ENCODE measurements around the gene DENND1C.
A peak's percentile ranks its signal among the peaks of the same experiment; 100 is the strongest.

Gene DENND1C, protein sequence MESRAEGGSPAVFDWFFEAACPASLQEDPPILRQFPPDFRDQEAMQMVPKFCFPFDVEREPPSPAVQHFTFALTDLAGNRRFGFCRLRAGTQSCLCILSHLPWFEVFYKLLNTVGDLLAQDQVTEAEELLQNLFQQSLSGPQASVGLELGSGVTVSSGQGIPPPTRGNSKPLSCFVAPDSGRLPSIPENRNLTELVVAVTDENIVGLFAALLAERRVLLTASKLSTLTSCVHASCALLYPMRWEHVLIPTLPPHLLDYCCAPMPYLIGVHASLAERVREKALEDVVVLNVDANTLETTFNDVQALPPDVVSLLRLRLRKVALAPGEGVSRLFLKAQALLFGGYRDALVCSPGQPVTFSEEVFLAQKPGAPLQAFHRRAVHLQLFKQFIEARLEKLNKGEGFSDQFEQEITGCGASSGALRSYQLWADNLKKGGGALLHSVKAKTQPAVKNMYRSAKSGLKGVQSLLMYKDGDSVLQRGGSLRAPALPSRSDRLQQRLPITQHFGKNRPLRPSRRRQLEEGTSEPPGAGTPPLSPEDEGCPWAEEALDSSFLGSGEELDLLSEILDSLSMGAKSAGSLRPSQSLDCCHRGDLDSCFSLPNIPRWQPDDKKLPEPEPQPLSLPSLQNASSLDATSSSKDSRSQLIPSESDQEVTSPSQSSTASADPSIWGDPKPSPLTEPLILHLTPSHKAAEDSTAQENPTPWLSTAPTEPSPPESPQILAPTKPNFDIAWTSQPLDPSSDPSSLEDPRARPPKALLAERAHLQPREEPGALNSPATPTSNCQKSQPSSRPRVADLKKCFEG

DNA sequence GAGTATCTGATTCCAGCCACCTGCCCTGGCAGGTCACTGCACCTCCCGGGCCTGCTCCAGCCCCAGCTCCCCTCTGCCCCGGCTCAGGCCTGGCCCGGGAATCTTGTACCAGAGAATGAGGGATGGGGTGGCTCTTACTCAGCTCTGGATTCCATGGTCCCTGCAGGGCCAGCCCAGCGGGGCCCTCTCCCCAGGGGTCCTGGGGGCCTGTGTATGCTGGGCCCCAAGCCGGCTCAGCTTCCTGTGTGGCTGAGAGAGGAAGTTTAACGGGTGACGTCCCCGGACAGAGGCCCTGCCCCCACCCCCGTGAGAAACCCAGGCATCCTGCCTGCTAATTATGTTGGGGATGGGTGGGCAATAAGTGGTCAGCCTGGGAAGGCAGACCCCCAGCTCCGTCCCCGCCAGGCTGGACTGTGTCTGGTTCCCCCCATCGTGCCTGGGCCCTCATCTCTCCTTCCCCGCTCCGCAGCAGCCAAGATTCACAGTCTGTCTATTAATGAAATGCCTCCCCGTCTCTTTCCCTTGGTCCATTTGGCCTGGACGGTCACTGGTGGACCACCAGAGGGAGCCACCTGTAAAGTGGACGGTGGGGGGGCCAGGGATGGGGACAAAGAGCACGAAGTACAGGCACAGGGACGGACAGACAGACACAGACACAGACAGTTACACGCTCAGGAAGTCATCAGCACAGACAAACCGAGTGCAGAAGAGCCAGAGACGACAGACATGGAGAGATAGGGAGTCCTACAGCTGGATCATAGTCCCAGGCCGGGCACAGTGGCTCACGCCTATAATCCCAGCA is at the start of gene DENND1C:
TSS of gene DENND1C (minus strand) at position 247 of the 802 bp plus-strand sequence. CDS start at position 155, 92 bp downstream.
- no peak for DNase-seq (ENCODE audit: low read depth)

DNA sequence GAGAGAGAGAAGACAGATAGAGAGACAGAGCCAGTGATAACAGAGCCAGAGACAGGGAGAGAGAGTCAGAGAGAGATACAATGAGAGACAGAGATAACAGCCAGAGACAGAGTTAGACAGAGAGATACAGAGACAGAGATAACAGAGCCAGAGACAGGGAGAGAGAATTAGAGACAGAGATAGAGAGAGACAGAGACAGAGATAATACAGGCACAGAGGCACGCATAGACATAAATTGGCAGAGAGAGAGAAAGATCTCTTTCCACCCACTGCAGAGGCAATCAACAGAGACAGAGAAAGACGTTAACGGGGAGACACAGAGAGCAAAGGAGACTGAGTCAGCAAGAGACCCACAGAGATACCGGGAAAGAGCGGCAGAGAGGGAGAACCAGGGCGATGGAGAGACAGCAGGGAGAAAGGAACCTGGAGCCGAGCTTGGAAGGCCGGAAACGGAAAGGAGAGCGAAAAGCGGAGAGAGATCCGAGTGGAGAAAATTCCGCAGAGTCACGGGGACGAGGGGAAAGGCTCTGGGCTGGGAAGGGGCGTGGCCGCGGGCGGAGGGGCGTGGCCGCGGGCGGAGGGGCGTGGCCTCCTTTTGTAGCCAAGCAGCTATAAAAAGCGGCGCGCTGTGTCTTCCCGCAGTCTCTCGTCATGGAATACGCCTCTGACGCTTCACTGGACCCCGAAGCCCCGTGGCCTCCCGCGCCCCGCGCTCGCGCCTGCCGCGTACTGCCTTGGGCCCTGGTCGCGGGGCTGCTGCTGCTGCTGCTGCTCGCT is 49.0 kb upstream of the DENND1C start, which contains the start of gene TNFSF9:
TSS of gene TNFSF9 (plus strand) at position 641 of the 777 bp plus-strand sequence. CDS start at position 652, 11 bp downstream.
- peak; percentile 61 for DNase-seq (ENCODE audit: low read depth)

DNA sequence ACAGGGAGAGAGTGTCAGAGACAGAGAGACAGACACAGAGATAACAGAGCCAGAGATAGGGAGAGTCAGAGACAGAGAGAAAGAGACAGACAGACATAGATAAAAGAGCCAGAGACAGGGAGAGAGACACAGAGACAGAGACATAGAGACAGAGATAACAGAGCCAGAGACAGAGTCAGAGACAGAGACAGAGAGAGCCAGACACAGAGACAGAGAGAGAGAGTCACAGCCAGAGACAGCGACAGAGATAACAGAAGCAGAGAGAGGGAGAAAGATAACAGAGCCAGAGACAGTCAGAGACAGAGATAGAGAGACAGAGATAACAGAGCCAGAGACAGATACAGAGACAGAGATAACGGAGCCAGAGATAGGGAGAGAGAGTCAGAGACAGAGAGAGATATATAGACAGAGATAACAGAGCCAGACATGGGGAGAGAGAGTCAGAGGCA is 48.4 kb upstream of the DENND1C start:
- no peak for DNase-seq (ENCODE audit: low read depth)

DNA sequence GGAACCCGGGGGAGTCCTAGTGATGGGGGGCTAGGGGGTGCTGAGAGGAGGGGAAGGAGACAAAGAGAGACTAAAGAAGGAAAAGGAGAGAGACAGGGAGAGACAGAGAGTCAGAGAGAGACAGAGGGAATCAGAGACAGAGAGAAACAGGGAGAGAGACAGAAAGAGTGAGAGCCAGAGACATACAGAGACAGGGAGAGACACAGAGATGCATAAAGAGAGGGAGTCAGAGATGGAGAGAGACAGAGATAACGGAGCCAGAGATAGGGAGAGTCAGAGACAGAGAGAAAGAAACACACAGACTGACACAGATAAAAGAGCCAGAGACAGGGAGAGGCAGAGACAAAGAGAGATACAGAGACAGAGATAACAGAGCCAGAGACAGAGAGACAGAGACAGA is 47.8 kb upstream of the DENND1C start:
- DNase-seq (ENCODE audit: low read depth): no peak

DNA sequence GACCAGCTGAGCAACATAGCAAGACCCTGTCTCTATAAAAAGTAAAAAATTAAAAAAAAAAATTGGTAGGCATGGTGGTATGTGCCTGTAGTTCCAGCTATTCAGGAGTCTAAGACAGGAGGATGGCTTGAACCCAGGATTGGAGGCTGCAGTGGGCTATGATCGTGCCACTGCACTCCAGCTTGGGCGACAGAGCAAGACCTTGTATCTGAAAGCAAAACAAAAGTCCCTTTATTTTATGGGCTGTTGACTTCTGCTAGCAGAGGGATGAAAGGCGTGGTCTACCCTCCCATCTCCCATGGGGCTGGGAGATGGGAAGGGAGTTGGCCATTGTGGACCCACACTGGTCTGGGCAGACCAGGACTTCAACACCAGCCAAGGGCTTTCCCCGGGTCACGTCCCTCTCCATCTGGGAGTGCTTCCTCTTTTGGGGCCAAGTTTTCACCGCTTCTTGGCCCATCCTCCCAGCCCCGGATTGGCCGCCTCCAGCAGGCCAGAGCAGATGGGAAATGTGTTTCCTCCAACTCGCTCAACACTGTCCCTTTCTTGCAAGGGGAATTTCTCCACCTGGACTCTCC is 47.0 kb upstream of the DENND1C start:
- DNase-seq (ENCODE audit: low read depth): no peak

DNA sequence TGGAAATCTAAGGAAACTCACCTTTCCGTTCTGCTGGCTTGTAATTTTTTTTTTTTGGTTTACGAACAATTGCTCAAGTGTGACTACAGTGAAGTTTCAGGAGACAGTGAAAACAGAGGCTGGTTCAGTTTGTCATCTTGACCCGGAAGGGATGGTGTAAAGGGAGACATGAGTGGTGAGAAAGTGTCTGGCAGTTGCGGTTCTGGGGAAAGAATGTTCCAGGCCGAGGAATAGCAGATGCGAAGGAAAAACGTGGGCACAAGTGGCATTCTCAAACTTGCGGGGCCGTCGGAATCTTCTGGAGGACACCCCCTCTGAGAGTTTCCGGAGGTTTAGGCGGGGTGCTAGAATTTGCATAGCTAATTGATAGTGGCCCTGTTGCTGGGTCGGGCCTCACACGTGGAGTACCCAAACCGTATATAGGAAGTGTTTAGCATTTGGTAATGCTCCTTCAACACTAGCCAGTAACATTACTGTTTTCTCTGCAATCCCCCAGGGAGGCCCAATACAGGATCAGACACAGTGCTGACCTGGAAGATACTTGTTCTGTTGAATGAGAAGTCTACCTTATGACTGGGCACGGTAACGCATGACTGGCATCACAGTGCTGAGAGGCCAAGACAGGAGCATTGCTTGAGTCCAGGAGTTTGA is 46.4 kb upstream of the DENND1C start:
- no peak for DNase-seq (ENCODE audit: low read depth)

DNA sequence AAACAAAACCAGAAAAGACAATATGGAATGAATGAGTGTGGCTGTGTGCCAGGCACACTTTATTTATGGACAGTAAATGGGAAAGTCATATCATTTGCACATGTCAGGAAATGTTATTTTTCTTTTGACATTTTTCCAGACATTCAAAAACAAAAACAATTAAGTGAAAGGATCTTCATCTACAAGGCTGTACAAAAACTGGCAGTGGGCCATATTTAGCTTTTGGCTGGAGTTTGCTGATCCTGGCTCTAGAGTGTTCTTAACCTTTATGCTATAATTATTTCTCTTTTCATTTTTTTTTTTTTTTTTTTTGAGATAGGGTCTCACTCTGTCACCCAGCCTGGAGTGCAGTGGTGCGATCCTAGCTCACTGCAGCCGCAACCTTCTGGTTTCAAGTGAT is 42.7 kb upstream of the DENND1C start:
- no peak for DNase-seq (ENCODE audit: low read depth)

DNA sequence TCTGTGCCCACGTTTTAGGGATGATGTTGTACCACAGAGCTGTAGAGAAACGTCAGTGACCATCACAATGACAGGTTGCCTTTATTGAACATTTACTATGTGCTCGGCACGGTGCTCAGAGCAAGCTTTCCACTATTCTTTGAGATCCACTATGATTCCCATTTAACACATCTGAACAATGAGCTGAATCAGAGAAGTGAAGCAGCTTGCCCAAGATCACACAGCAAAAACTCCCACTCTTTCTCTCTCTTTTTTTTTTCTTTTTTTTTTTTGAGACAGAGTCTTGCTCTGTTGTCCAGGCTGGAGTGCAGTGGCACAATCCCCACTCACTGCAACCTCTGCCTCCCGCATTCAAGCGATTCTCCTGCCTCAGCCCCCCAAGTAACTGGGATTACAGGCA is 41.1 kb upstream of the DENND1C start:
- DNase-seq (ENCODE audit: low read depth): no peak

DNA sequence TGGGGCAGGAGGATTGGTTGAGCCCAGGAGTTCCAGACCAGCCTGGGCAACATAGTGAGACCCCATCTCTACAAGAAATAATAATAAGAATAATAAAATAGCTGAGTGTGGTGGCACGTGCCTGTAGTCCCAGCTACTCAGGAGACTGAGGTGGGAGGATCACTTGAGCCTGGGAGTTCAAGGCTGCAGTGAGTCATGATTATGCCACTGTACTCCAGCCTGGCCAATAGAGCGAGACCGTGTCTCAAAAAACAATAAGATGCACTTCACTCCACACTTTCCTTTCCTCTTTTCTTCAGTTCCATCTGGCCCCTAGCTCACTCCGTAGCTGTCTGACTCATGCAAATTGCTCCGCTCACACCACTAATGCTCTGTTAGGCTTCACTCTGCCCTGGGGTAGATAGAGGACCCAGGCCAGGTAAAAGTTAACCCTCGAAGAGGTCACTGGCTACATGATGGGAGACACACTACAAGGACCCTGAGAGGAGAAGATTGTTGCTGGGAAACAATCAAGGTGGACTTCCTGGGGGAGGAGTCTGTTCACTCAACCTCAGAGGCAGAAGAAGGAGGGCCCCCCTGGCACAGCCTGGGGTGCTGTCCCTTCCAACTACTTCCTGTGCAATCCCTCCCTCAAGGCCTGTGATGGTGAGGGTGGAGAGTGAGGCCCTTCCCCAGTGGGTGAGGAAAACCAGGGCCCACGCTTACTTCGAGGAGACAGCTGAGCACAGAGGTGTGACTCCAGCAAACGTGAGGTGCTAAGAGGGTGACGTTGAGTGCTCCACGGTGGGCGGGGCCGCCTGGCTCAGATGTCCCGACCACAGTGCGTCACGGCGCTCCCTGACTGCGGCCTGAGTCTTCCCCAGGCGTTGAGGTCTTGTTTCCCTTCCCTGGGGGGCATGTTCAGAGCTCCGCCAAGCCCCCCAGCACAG is 40.4 kb upstream of the DENND1C start:
- no peak for DNase-seq (ENCODE audit: low read depth)

DNA sequence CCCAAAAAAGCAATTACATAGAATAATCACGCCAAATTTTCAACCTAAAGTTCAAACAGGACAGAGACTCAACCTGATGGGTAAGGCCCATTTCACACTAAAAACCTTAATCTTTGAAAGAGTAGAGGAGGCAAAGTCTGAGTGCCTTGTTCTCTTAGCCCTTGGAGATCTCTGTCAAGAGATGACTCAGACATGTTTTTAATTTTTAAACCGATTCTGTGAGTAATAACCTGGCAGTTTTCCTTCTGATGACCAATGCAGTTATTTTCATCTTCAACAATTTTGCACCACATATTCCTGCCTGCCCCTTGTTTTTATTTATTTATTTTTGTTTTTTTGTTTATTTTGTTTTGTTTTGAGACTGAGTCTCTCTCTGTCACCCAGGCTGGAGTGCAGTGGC is 37.7 kb upstream of the DENND1C start:
- peak; percentile 64 for DNase-seq (ENCODE audit: low read depth)

DNA sequence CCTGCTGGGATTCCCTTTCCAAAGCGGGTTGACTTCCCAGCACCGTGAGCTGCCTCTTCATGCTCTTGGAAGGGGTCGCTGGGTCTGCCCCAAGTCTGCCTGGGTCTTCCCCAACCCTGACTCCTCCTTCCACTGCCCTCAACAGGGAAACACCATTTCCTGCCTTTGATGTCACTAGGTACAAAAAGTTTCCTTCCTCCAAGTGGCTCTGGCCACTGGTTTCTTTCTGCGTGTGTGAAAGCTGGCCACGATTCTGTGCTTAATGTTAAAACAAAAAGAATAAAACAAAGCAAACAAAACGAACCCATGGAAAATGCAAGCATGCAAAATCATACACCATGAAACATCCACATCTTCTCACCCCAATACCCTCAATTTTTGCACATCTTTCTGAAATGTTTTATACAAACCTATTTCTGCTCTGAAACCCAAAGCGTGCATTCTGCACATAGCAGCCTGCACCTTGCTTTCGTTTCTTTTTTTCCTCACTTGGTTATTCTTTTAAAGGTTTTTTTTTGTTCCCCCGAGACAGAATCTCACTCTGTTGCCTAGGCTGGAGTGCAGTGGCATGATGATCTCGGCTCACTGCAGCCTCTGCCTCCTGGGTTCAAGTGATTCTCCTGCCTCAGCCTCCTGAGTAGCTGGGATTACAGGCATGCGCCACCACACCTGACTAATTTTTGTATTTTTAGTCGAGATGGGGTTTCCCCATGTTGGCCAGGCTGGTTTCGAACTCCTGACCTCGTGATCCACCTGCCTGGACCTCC is 36.7 kb upstream of the DENND1C start:
- DNase-seq (ENCODE audit: low read depth): no peak

DNA sequence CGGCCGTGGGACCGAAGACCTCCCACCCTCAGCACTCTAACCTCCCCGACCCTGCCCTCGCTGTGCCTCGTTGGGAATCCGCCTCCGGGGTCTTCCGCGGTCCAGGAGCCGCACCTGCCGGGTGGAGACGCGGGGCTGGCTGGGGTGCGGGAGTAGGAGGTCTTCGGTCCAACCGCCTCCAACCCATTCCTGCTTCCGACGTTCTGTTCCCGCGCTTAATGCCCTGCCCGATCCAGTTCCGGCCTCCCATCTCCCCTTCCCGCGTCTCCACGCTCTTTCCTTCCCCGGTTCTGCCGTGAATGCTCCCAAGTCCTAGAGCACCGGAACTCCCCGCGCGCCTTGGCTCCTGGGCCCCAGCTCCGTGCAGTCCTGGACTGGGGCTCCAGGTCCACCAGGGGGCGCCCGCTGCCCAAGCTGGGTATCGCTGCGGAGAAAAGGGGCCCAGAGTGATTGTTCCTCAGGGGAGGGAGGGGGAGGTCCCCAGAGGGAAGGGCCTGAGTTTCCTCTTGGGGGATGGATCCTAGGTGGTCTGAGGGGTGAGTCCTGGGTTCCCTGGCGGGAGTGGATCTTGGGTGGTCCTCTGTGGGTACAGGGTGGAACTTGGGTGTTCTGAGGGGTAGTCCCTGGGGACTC is 35.2 kb upstream of the DENND1C start:
- DNase-seq (ENCODE audit: low read depth): peak; percentile 59

DNA sequence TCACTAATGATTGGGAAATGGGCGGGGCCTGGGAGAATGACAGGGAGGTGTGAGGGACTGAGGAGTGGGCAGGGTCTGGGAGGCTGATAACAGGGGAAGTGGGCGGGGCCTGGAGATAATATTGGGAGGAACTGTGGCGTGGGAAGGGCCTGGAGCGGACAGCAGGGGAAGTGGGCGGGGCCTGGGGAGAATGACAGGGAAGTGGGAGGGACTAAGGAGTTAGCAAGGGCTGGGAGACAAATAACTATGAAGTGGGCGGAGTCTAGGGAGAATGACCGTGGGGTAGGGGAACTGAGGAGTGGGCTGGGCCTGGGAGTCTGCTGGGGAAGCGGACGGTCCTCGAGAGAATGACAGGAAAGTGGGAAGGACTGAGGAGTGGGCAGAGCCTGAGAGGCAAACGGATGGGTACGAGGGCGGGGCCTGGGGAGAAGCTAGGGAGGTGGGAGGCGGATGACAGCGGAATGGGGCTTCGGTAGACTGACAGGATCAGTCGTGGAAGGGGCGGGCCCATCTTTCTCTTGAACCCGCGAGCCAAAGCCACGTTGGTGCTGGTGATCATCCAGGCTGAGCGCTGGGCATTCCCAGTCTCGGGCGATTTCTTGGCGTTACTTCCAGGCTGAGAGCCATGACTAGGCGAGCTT is 34.6 kb upstream of the DENND1C start:
- peak; percentile 72 for DNase-seq (ENCODE audit: low read depth)

DNA sequence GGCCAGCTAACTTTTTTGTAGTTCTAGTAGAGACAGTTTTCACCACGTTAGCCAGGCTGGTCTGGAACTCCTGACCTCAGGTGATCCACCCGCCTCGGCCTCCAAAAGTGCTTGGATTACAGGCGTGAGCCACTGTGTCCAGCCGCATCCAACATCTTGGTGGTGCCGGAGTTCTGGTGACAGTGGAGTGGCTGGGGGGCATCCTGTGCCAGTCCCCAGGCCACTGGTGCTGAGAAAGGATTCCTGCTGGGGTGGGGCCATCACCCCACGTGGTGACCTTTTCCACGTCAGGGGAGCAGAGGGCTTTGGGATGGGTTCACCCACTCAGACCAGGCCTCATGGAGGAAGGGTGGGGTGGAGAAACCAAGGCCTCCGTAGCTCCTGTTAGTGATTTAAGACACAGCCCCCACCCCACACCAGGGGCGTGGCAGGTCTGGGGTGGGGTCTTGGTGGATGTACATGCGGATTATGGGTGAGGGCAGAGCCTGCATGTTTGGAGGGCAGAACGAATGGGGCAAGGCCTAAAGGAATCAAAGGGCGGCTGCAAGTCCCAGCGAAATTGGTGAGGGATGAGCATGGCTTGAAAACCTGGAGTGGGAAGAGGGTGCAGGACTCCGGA is 33.4 kb upstream of the DENND1C start:
- DNase-seq (ENCODE audit: low read depth): no peak

DNA sequence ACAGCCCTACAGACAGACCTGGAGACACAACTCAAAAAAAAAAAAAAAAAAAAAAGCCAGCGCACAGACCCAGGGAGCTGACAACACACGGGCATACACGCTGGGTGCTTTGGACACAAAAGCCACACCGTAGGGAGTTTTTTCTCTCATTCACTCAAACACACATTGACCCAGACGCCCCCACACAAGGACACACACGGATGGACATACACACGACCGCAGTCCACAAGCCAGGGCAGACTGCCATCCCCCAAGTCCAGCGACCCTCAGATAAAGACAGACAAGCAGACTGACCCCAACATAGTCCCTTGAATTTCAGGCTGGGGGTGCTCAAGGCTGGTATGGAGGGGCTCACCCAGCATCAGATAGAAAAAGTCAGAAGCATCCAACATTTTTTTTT is 32.5 kb upstream of the DENND1C start:
- DNase-seq (ENCODE audit: low read depth): no peak

DNA sequence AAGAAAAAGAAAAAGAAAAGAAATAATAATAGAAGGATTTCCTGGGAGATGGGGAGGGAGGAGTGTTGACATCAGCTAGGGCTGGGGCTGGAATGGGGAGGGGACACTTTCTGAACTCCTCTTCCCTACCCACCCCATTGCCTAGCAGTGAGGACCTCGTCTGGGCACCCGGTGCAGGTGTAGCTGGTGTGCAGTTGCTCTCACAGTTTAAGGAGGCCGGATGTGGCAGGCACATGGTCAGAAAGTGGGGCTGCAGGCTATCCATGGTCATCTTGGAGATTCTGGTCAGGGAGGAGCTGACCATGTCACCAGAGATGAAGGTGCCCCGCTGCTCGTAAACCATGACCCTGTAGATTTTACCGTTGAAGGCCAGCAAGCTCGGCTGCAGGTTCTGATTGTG is 29.0 kb upstream of the DENND1C start:
- DNase-seq (ENCODE audit: low read depth): no peak

All from GM04504 (cell line).